Measurements from ENCODE around the gene TSPAN5.

Gene TSPAN5

DNA sequence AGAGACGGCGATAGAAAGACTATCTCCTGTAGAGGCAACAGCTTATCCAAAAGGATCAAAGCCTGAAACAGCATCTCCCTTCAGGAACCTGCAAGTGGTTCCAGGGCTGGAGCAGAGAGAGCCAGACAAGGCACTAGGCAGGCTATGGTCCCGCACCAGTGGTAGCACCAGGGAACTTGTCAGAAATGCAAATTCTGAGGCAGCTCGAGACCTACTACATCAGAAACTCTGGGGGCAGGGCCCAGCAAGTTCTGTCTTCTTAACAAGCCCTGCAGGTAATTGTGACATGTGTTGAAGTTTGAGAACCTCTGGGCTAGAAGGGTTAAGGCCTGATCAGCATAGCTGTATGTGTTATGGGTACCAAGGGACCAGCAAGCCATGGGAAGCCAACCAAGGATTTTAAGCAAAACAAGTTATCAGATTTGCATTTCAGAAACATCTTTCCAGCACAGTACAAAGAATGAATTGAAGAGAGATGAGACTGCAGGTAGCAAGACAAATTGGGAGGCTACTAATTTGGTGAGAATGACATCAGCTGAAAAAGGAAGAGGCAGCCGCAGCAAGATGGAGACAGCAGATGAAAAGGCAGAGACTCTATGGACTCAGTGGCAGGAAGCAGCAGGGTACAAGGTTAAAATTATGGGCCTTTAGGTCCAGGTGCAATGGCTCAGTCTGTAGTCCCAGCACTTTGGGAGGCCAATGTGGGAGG, 139.7 kb downstream of the TSPAN5 start:
- DNase-seq (ENCODE audit: low read depth in 2 of 2): no peak
- TF ChIP-seq, protein P1, sequence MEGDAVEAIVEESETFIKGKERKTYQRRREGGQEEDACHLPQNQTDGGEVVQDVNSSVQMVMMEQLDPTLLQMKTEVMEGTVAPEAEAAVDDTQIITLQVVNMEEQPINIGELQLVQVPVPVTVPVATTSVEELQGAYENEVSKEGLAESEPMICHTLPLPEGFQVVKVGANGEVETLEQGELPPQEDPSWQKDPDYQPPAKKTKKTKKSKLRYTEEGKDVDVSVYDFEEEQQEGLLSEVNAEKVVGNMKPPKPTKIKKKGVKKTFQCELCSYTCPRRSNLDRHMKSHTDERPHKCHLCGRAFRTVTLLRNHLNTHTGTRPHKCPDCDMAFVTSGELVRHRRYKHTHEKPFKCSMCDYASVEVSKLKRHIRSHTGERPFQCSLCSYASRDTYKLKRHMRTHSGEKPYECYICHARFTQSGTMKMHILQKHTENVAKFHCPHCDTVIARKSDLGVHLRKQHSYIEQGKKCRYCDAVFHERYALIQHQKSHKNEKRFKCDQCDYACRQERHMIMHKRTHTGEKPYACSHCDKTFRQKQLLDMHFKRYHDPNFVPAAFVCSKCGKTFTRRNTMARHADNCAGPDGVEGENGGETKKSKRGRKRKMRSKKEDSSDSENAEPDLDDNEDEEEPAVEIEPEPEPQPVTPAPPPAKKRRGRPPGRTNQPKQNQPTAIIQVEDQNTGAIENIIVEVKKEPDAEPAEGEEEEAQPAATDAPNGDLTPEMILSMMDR (IDR thresholded peaks at IDR 0.05; ENCODE audit: low read depth, low read length): no peak
- H3K4me3 ChIP-seq (replicated peaks in 1 of 2; ENCODE audit: low read depth in 2 of 2, low read length in 2 of 2): no peak overlapping the region

DNA sequence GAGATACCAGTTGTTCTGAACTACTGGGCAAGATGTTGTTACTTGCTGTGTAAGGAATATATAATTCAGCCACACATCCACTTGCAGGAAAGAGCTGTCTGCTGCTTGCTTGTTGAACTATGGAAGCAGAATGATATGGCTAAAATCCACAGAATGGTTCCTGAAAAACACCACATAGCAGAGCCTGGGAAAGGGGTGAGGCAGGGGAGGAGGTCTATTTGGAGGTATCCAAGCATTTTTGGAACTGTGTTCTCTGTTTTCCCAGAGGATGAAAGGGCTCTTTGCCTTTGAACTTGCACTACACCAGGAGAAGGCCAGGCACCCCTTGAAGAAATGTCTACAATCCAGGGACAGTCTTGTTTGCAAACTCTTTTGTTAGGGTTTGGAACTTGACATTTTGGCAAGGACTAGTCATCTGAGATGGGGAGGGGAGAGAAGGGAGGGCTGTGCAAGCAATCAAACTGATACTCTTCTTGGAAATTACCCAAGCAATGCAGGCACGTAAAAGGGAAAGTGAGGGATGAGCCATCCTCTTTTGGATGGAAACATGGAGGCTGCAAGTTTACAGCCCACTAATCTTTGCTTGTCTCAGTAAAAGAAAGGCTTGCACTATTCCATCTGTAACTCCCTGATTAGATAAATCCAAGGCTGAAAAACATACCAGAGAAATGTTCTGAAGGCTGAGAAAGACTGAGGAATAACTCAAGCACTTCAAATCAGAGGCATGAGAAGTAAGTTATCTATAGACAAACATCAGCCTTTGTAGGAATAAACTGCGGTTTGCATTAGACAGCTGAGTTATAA, 141.0 kb downstream of the TSPAN5 start:
- TF ChIP-seq, protein P1 (IDR thresholded peaks at IDR 0.05; ENCODE audit: low read depth, low read length): no peak
- DNase-seq (ENCODE audit: low read depth in 2 of 2): peak; percentile 23 to 78
- no peak overlapping the region for H3K4me3 ChIP-seq (replicated peaks in 1 of 2; ENCODE audit: low read depth in 2 of 2, low read length in 2 of 2)

DNA sequence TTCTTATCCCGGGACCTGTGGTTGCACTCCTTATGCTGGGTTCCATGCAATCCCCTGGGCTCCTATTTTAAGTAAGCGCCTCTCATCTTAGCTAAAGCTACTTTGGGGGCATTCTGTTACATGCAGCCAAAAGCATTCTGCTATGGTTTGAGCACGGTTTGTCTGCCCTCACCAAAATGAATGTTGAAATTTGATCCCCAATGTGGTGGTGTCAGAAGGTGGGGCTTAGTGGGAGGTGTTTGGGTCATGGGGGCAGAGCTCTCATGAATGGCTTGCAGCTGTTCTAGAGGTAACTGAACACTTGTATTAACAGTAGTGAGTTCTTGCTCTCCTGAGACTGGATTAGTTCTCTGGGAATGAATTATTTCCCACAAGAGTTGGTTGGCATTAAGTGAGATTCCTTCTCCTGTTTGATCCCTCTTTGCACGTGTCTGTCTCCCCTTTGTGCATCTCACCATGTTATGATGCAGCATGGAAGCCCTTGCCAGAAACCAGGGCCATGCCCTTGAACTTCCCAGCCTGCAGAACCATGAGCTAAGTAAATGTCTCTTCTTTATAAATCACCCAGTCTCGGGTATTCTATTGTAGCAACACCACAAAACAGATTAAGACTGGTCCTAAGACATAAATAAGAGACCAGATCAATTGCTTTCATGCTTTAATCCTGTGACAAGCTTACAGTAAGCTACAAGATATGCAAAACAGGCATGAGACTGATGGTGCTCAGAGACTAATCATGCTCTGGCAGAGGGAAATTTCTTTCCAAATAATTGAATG, 141.8 kb downstream of the TSPAN5 start:
- TF ChIP-seq, protein P1 (IDR thresholded peaks at IDR 0.05; ENCODE audit: low read depth, low read length): no peak
- H3K4me3 ChIP-seq (replicated peaks in 1 of 2; ENCODE audit: low read depth in 2 of 2, low read length in 2 of 2): no peak overlapping the region
- peak in 1 of 2 donors; percentile 58 for DNase-seq (ENCODE audit: low read depth in 2 of 2)

DNA sequence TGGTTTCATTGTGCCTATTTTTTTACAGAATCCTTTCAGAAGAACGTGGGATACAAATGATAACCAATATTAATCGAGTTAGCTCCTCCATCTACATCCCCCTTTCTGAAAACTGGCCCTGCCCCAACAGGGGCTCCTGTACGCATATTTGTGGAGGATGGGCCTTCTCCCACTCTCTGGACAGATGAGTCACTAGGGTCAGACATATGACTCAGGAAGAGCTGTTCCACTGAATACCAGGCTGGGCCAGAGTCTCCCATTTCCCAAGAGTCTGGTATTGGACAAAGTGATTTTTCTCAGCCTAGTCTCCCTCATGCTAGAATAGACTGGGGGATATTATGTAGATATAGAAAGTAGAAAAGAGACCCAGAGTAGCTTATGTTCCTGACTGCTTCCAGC, 142.4 kb downstream of the TSPAN5 start:
- H3K4me3 ChIP-seq (replicated peaks in 1 of 2; ENCODE audit: low read depth in 2 of 2, low read length in 2 of 2): no peak overlapping the region
- peak; percentile 71 to 93 for DNase-seq (ENCODE audit: low read depth in 2 of 2)
- TF ChIP-seq, protein P1 (IDR thresholded peaks at IDR 0.05; ENCODE audit: low read depth, low read length): no peak

DNA sequence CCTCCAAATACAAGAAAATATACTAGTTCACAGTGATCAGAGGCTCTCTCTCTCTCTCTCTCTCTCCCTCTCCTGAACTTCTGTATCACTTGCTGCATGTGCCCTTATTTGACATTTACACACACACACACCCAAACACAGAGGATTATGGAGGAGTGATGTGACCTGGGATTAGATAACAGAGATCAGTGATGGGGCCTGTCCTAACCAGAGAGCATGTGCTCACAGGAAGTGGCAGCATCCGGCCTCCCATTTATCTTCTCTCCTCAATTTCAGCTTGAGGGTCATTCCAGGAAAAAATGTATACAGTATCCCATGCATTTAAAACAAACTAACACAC, 143.0 kb downstream of the TSPAN5 start:
- TF ChIP-seq, protein P1 (IDR thresholded peaks at IDR 0.05; ENCODE audit: low read depth, low read length): no peak
- DNase-seq (ENCODE audit: low read depth in 2 of 2): no peak
- no peak overlapping the region for H3K4me3 ChIP-seq (replicated peaks in 1 of 2; ENCODE audit: low read depth in 2 of 2, low read length in 2 of 2)

DNA sequence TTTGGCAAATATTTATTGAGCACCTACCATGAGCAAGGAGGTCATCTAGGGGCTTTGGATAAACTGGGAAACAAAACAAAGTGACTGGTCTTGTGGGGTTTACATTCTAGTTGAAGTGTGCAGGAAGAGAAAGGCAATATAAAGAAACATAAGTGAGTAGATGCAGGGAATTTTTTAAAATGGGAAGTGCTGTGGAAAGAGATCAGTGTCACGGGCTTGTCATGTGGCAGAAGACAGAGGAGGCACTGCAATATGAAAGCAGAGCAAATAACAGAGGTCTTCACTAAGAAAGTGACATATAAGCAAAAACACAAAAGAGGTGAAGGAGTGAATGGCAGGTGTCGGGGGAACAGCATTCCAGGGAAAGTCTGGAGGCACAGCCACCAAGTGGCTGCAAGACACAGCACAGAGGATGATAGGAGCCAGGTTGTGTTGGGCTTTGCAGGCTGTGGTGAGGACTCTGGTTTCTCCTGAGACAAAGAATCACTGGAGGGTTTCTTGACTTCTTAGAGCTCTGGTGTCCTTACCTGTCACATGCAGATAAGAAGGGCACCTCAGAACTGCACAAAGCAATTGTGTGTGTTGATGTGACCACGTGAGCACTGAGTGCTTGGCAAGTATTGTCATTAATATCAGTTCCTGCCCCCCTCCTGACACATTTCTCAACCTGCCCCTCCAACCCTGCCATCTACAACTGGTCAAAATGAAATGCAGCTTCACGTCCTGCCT, 143.5 kb downstream of the TSPAN5 start:
- H3K4me3 ChIP-seq (replicated peaks in 1 of 2; ENCODE audit: low read depth in 2 of 2, low read length in 2 of 2): no peak overlapping the region
- no peak for DNase-seq (ENCODE audit: low read depth in 2 of 2)
- TF ChIP-seq, protein P1 (IDR thresholded peaks at IDR 0.05; ENCODE audit: low read depth, low read length): no peak

All from cardiac fibroblast (primary cell).